Measurements from ENCODE around the gene FAM149A.

GRCh38 chr4:186104890-186105646 lies 564 bp downstream of the FAM149A start:
- no peak for TF ChIP-seq POLR2A (IDR thresholded peaks at IDR 0.05)
- TF ChIP-seq CTCF (IDR thresholded peaks at IDR 0.05), result no peak

All from testis (tissue), 2 donors.